Measurements from ENCODE around the gene GAL3ST1.
A peak's percentile ranks its signal among the peaks of the same experiment; 100 is the strongest.
"Not testable (repeated sequence)": the region's sequence is repeated elsewhere in the genome, so short reads cannot be mapped to it uniquely, and the experiment has no call there.

Gene GAL3ST1

GRCh38 chr22:30592360-30592713 lies 17.9 kb upstream of the GAL3ST1 start:
- DNase-seq: not testable (repeated sequence)

GRCh38 chr22:30591588-30592359 lies 17.3 kb upstream of the GAL3ST1 start, which contains the start of gene PES1:
PES1 (minus strand) TSS chr22:30591910; CDS start chr22:30591833, 77 bp downstream.
- DNase-seq: peak; percentile 96

- no peak for DNase-seq
Observed at GRCh38 chr22:30591191-30591587, 16.7 kb upstream of the GAL3ST1 start.

- no peak for DNase-seq
Observed at GRCh38 chr22:30586414-30586813, 11.9 kb upstream of the GAL3ST1 start.

GRCh38 chr22:30584441-30584840 lies 10.0 kb upstream of the GAL3ST1 start:
- no peak for DNase-seq

GRCh38 chr22:30582788-30583545 lies 8.5 kb upstream of the GAL3ST1 start:
- DNase-seq: no peak

- no peak for DNase-seq
Observed at GRCh38 chr22:30582051-30582450, 7.6 kb upstream of the GAL3ST1 start.

- no peak for DNase-seq
Observed at GRCh38 chr22:30580896-30581295, 6.4 kb upstream of the GAL3ST1 start.

GRCh38 chr22:30578481-30578880 lies 4.0 kb upstream of the GAL3ST1 start:
- no peak for DNase-seq

- no peak for DNase-seq
Observed at GRCh38 chr22:30575859-30576258, 1.4 kb upstream of the GAL3ST1 start.

GRCh38 chr22:30574997-30575671 lies 669 bp upstream of the GAL3ST1 start:
- no peak for DNase-seq

- no peak for DNase-seq
Observed at GRCh38 chr22:30573594-30574094, 821 bp downstream of the GAL3ST1 start.

- no peak for DNase-seq
Observed at GRCh38 chr22:30572840-30573593, 1.4 kb downstream of the GAL3ST1 start.

- DNase-seq: no peak
Observed at GRCh38 chr22:30572210-30572609, 2.3 kb downstream of the GAL3ST1 start.

GRCh38 chr22:30569674-30570202 lies 4.7 kb downstream of the GAL3ST1 start:
- no peak for DNase-seq

- DNase-seq: no peak
Observed at GRCh38 chr22:30568137-30568805, 6.2 kb downstream of the GAL3ST1 start.

GRCh38 chr22:30567277-30567676 lies 7.2 kb downstream of the GAL3ST1 start:
- DNase-seq: not testable (repeated sequence)

- DNase-seq: no peak
Observed at GRCh38 chr22:30566125-30566524, 8.3 kb downstream of the GAL3ST1 start.

GRCh38 chr22:30565341-30565740 lies 9.1 kb downstream of the GAL3ST1 start:
- DNase-seq: no peak

- no peak for DNase-seq
Observed at GRCh38 chr22:30564761-30565119, 9.7 kb downstream of the GAL3ST1 start.

- DNase-seq: no peak
Observed at GRCh38 chr22:30564045-30564760, 10.3 kb downstream of the GAL3ST1 start.

Measured in NCI-H1694 (cell line).